ENCODE results near the gene PCYOX1L.

PCYOX1L gene

DNA sequence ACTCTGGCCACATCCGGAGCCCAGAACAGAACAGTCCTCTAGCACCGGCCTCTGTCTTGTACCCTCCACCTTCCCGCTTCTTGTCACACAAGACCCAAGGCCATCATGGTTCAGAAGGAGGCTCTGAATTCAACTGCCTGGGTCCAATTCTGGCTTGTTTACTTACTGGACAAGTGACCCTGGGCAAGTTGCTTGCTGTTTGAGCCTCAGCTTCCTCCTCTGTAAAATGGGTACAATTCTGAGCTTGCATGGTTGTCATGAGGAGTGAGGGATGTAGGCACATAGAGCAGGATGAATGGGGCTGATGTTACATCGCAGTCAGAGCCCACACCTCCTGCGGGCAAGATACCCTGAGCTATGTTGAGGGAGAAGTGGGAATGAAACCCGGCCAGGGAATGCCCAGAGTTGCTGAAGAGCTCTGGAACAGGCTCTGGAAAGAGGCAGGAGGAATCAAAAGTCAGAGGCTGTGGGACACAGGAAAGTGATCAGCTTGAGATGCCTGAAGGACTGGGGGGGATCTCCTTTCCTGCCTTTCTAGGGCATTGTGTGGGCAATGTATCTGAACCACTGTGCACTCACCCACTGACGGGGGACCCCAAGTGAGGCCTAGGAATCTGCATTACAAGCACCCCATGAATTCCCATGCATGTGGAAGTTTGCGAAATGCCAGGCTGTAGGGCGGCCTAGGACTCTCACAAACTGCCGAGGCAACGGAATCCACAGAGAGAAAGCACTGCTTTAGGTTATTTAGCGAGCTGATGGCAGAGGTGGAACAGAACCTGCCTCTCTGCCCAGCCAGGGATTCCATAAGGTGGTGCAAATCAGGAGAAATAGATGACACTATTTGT, 50.6 kb downstream of the PCYOX1L start:
- DNase-seq (ENCODE audit: low read depth) = no peak
- H3K4me3 ChIP-seq (ENCODE audit: low read depth, low read length) = no peak overlapping the region
- TF ChIP-seq, protein P1, sequence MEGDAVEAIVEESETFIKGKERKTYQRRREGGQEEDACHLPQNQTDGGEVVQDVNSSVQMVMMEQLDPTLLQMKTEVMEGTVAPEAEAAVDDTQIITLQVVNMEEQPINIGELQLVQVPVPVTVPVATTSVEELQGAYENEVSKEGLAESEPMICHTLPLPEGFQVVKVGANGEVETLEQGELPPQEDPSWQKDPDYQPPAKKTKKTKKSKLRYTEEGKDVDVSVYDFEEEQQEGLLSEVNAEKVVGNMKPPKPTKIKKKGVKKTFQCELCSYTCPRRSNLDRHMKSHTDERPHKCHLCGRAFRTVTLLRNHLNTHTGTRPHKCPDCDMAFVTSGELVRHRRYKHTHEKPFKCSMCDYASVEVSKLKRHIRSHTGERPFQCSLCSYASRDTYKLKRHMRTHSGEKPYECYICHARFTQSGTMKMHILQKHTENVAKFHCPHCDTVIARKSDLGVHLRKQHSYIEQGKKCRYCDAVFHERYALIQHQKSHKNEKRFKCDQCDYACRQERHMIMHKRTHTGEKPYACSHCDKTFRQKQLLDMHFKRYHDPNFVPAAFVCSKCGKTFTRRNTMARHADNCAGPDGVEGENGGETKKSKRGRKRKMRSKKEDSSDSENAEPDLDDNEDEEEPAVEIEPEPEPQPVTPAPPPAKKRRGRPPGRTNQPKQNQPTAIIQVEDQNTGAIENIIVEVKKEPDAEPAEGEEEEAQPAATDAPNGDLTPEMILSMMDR (IDR thresholded peaks at IDR 0.05; ENCODE audit: insufficient read depth, low read depth, low read length, missing control alignments) = no peak

DNA sequence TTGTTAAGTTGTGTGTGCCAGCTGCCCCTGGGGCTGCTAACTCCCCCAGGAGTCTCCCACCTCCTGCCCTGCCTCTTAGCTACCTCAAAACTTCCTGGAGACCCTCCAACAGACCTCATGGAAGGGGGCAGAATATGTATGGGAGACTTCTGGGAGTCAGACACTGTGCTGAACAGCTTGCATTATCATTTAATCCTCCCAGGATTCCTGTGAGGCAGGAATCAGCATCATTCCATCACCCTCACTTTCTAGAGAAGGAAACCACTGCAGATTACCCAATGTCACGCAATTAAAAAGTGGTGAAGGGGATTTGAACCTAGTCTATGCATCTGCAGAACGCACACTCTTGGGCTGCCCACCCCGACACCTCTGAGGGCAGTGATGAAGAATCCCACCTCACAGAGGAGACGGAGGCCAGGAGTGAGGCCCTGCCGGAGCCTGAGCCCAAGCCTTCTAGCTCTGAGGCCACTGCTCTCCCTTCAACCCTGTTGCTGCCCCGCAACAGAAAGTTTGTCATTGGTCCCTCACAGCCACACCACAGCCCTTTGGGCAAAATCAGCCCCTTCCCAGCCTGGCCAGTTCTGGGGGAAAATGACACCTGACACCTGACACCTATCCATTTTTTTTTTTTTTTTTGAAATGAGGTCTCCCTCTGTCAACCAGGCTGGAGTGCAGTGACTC, 51.6 kb downstream of the PCYOX1L start:
- no peak for DNase-seq (ENCODE audit: low read depth)
- H3K4me3 ChIP-seq (ENCODE audit: low read depth, low read length) = no peak overlapping the region
- TF ChIP-seq, protein P1 (IDR thresholded peaks at IDR 0.05; ENCODE audit: insufficient read depth, low read depth, low read length, missing control alignments) = no peak

DNA sequence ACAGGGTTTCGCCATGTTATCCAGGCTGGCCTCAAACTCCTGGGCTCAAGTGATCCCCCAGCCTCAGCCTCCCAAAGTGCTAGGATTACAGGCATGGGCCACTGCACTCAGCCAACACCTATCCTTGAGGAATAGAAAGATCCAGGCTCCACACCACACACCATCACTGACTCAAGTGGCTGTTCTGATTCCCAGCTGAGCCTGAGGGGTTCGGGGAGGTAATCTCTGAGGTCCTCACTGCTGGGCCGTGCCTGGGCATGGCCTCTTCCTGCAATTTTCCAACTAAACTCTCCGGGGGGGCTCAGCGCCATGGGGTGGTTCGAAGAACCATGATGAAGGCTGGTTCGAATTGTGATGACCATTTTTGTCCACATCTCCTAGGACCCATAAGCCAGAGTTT, 52.2 kb downstream of the PCYOX1L start:
- no peak overlapping the region for H3K4me3 ChIP-seq (ENCODE audit: low read depth, low read length)
- TF ChIP-seq, protein P1 (IDR thresholded peaks at IDR 0.05; ENCODE audit: insufficient read depth, low read depth, low read length, missing control alignments) = no peak
- no peak for DNase-seq (ENCODE audit: low read depth)

DNA sequence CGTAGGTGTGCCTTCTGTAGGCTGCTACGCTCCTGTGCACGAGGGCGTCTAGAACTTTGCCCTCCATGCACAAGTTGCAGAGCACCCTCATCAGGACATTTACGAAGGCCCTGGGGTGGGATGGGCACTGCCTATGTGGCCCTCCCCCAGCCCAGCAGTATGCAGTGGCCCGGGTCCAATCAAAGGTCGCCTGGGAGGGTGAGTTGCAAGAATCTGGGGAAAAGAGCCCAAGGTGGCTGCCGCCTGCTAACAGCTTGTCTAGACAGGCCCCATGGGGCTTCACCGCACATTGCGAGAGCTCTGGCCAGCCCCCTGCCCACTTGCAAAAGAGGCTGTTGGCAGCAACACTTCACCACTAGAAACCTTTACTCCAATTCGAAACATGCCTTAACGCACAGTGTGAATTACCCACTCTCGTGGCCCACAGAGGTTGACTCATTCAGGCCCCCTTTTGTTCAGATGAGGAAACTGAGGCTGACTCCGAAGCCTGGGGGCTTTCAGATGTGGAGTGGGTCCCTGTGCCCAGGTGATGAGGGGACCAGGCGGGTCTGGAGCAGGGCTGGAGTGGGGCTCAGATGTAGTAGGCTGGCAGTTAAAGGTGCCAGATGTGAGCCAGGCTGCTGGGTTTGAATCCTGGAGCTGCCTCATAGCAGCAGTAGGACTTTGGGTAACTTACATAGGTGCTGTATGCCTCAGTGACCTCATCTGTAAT, 53.0 kb downstream of the PCYOX1L start:
- no peak for DNase-seq (ENCODE audit: low read depth)
- H3K4me3 ChIP-seq (ENCODE audit: low read depth, low read length) = no peak overlapping the region
- TF ChIP-seq, protein P1 (IDR thresholded peaks at IDR 0.05; ENCODE audit: insufficient read depth, low read depth, low read length, missing control alignments) = no peak

DNA sequence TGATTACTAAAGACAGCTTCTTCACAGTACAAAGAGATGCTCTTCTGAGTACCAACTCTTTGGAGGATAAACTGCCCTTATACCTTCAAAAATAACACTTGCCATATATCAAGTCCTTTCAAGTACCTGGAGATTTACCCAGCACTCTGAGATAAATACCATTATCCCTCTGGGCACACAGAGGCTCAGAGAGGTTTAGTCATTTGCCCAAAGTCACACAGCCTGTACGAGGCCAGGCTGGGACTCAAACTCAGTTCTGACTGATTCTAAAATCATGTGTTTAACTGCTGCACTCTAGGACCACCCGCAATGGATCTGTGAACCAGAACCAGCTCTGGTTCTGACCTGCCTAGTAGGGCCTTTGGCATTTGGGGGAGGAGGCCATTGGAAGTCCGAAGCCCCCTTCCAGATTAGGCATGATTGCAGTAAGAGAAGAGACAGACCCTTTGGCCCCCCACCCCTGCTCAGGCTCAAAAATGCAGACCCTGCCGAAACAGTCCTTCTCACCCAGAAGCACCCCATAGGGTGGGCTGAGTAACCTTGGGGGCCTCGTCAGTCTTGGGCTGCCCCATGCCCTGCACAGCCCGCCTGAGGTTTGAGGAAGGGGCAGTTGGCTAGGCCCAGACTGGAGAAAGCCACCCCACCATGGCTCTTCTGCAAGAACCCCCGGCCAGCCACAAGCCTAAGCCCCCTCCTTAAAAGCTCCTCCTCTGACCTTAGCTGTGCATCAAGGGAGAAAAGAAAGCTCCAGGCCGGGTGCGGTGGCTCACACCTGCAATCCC, 54.1 kb downstream of the PCYOX1L start:
- no peak overlapping the region for H3K4me3 ChIP-seq (ENCODE audit: low read depth, low read length)
- TF ChIP-seq, protein P1 (IDR thresholded peaks at IDR 0.05; ENCODE audit: insufficient read depth, low read depth, low read length, missing control alignments) = no peak
- DNase-seq (ENCODE audit: low read depth) = no peak

DNA sequence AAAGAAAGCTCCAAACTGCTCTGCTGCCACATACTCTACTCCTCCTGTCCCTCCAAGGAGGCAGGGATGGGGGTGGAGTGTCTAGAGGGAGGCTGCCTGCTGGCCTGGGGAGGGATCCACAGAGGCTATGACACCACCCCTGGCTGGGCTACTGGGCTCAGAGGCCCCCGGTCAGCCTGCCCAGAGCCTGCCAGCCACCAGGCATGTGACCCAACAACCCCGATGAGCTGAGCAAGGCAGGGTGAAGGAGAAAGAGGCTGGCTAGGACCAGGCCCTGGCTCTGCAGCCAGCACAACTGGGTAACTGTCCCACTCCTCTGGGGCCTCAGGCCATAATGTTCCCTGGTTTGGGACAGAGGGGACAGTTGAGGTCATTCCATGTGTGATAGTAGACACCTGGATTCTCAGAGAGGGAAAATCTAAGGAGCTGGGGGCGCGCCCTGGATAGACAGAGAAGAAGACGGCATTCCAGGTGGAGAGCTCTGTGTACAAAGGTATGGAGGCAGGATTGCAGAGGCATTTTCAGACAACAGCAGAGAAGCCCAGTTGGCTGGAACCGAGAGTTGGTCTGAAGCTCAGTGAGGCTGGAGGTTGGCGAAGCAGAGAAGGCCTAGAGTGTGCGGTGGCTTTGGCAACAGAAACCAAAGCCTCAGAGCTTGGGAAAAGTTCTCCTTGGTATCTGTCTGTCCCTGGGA, 55.1 kb downstream of the PCYOX1L start:
- TF ChIP-seq, protein P1 (IDR thresholded peaks at IDR 0.05; ENCODE audit: insufficient read depth, low read depth, low read length, missing control alignments) = no peak
- DNase-seq (ENCODE audit: low read depth) = no peak
- H3K4me3 ChIP-seq (ENCODE audit: low read depth, low read length) = no peak overlapping the region

Measured in GM12865 (cell line).